ENCODE data around the gene LHPP.

LHPP gene

GRCh38 chr10:124522933-124523871 is 61.6 kb downstream of the LHPP start:
- peak; percentile 70 for DNase-seq

- no peak for DNase-seq
Observed at GRCh38 chr10:124523901-124524300, 62.3 kb downstream of the LHPP start.

DNA sequence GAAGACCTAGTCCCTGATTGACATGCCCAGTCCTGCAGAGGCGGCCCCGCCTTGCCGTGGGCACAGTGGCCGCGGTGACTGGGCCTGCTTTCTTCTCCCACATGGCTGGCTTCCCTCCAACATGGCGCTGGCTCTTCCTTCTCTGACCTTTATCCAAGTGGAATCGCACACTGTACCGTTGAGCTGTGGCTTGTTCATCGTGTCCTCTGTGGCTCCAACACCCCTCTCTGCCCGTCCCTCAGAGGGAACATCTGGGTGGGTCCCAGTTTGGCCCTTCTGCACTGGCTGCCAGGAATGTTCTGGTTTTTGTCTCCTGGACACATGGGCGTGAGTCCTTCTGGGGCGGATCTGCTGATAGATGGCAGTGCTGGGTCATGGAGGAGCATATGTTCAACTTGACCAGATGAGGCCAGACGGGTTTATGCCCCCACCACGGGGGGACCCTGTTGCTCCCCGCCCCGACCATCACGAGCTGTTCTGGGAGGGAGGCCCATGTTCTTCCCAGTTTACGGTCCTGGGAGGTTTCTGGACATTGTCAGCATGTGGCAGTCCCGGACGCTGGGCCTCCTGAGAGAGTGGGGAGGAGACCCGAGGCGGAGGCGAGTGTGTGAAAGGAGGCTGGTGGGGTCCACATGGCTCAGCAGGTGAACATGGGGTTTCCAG is 63.5 kb downstream of the LHPP start:
- no peak for DNase-seq

DNA sequence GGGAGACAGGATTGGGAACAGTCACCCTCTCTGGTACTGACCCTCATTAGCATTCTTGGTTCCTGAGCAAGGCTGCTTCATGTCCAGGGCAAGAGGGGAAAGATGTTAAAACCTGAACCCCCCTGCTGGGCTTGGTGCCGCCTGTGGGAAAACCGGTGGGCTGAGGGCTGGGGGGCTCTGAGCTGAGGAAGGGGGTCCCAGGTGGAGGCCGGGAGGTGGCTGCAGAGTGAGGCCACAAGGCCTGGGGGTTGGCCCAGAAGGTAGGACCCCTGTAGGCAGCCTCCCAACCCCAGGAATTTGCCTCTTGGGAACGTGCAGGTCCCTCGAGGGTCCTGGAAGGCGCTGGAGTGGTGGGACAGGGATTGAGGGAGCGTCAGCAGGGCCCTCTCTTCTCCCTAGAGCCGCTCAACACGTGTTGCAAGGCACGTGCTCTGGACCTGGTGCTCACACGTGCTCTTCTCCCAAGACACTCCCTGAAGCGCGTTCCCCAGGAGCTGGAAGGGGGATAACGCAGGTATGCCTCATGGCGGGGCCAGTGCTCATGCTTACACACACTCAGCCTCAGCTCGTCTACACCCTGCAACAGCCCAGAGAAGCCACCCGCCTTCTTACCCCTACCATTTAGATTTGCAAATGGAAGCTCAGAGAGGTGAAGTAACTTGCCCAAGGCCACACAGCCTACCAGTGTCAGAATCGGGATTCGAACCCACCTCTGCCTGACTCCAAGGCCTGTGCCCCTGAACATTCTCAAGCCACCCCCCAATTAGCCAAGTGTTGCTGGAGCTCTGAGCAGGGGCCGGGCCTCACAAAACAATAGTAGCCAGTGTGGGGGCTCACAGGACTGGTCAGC is 64.4 kb downstream of the LHPP start:
- DNase-seq, result no peak

- no peak for DNase-seq
Observed at GRCh38 chr10:124526621-124527267, 65.1 kb downstream of the LHPP start.

GRCh38 chr10:124527874-124528395 is 66.3 kb downstream of the LHPP start:
- DNase-seq, result no peak

DNA sequence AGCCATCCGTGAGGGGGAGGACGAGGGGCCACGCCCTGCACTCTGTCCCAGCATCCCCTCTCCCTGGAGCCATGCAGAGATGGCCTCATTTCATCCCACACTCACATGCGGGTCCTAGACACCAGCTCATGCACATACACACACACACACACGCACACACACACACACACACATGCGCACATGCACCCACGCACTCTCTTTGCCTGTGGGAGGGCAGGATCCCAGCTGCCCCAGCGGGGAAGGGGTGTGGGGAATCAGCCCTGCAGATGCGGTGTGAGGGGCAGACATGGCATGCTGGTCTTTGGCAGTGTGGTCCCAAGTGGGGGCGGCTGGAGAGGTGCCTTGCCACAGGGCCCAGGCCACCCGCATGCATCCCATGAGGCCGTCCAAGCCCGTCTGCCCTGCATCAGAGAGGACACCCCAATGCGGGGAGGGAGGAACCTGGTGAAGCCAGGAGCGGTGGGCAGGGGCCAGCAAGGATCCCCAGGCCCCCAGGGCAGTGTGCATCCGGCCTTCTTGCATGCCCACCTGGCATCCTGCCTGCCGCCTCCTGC is 68.1 kb downstream of the LHPP start:
- no peak for DNase-seq

GRCh38 chr10:124530215-124530665 is 68.6 kb downstream of the LHPP start:
- peak; percentile 62 for DNase-seq

DNA sequence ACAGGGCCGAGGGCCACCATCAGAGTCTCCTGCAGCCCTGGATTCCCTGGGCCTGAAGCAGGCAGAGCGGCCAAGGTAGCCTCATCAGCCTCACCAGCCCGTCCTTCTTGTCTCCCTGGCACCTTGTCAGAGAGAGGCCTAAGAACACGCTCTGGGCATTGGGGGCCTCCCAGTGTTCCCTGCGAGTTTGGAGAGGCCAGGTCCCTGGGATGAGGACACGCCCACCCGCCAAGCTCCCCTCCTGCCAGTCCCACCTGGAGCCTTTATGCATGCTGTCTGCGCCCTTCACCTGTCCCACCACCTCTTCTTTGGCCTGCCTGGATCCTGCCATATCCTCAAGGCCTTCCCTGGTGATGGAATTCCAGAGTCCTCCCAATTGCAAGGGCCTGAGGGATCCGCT is 69.2 kb downstream of the LHPP start:
- no peak for DNase-seq

DNA sequence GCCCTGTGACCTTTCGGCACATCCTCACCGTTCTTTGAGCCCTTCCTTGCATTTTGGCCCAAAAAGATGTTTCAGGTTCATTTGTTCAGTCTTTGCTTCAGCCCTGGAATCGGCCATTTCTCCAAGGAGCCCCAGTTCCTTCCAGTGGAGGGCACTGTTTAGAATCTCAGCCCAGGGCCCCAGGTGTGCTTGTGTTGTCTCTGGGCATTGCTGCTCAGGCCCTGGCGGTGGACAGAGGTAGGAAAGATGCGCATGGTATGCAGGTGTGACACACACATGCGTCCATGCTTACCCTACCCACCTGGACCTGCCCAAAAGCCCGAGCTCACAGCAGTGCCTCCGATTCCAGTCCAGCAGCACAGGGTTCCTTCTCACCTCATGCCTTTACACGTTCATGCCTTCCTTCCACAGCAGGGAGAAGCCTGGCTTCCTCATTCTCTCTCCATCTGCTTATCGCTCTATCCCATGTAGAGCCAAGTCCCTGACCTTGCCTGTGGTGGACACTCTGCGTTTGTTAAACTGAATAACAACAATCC is 70.6 kb downstream of the LHPP start:
- no peak for DNase-seq

- no peak for DNase-seq
Observed at GRCh38 chr10:124532788-124533187, 71.2 kb downstream of the LHPP start.

- no peak for DNase-seq
Observed at GRCh38 chr10:124533266-124533665, 71.6 kb downstream of the LHPP start.

GRCh38 chr10:124534231-124534798 is 72.7 kb downstream of the LHPP start:
- no peak for DNase-seq

DNA sequence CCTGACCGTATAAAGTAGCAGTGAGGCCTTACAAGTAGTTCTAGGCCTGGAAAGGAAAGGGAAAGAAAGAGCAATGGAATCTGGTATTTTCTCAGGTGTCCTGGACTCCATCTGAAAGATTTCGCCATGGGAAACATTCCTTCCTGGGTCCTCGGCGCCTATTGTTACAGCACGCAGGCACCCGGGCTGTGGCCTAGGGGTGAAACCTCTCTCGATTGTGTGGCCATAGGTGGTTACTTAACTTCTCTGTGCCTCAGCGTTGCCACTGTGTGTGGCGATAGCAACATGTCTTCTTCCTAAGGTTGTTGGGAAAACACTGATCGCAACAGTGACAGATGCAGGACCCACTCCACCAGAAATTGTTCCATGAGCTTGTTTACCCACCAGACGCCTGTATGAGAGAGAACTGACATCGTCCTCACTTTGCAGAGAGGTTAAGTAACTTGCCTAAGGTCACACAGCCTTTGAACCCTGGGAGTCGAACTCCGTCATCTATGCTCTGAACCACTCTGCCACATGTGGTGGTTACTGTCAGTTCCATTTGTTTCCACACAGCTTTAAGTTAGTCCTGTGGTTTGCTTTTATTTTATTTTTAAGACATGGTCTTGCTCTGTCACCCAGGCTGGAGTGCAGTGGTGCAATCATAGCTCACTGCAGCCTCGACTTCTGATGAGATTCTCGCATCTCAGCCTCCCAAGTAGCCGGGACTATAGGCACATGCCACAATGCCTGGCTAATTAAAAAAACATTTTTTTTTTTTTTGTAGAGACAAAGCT is 73.4 kb downstream of the LHPP start:
- DNase-seq, result no peak

GRCh38 chr10:124535731-124536495 is 74.3 kb downstream of the LHPP start:
- DNase-seq, result no peak

DNA sequence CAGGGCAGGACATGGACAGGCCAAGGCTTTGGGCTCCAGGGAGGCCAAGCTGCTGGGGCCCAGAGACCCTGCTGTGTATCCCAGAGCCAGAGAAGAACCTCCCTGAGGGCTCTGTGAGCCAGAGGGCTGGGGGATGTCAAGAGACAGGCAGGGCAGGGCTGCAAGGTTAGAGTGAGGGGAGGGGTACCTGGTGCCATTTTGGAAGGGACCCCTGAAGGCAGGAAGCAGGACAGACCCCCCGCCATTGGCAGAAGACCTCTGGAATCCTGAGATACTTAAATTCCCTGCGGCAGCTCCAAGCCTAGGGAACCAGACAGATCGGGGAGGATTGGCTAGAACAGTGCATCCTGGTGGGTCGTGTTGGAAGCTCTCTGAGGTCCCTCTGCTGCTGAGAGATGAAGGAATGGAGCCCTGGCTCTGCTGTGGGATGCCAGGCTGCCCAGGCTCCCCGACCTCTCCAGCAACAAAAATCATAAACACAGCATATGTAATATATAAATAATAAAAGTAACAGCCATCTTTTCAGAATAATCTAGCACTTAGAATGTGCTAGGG is 75.0 kb downstream of the LHPP start:
- DNase-seq, result no peak

- DNase-seq, result no peak
Observed at GRCh38 chr10:124537166-124537725, 75.6 kb downstream of the LHPP start.

GRCh38 chr10:124537891-124538290 is 76.3 kb downstream of the LHPP start:
- no peak for DNase-seq

DNA sequence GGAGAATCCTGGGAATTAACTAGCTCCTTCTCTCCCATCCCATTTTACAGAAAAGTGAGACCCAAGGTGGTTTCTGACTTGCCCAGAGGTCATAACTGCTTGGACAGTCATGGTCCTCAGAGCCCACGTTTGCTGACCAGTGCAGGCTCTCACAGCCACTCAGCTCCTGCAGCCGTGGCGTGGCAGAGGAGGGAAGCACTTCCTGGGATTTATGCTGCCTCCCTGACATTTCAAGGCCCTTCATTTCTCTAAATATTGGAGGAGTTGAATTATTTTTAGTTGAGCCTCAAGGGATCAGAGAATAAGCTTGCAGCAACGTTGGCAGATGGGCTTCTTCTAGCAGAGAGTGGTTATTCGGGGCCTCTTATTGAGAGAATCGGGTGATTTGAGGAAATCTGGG is 77.1 kb downstream of the LHPP start:
- DNase-seq, result no peak
